Ishikawa (cell line): Measurements from ENCODE around the gene RIBC2.

Source experiments
- CEBPB ChIP-seq: IDR thresholded peaks from 2 replicates; pipeline ENCODE4 v1.6.1; 2012
- CREB1 ChIP-seq: IDR thresholded peaks from 2 replicates; pipeline ENCODE4 v1.6.1; 2012; ENCODE audit warnings: low read depth
- EGR1 ChIP-seq: IDR thresholded peaks from 2 replicates; pipeline ENCODE4 v1.6.1; 2012
- EP300 ChIP-seq: IDR thresholded peaks from 2 replicates; pipeline ENCODE4 v1.6.1; 2012; ENCODE audit warnings: borderline replicate concordance
- FOXM1 ChIP-seq: IDR thresholded peaks from 2 replicates; pipeline ENCODE4 v1.6.1; 2012; ENCODE audit warnings: low read depth, borderline replicate concordance
- NFIC ChIP-seq: IDR thresholded peaks from 2 replicates; pipeline ENCODE4 v1.6.1; 2012
- RAD21 ChIP-seq: IDR thresholded peaks from 2 replicates; pipeline ENCODE4 v1.6.1; 2012; ENCODE audit warnings: low read depth
- TAF1 ChIP-seq: IDR thresholded peaks from 2 replicates; pipeline ENCODE4 v1.6.1; 2012; ENCODE audit warnings: low read depth, mild to moderate bottlenecking
- TCF12 ChIP-seq: IDR thresholded peaks from 2 replicates; pipeline ENCODE4 v1.6.1; 2012; ENCODE audit warnings: low read depth
- TEAD4 ChIP-seq: IDR thresholded peaks from 2 replicates; pipeline ENCODE4 v1.6.1; 2012
- YY1 ChIP-seq: IDR thresholded peaks from 2 replicates; pipeline ENCODE4 v1.6.1; 2012; ENCODE audit warnings: low read depth
- ZBTB7A ChIP-seq: IDR thresholded peaks from 2 replicates; pipeline ENCODE4 v1.6.1; 2012; ENCODE audit warnings: low read depth
- TF ChIP-seq, protein P1 (sequence below): IDR thresholded peaks from 2 replicates; pipeline ENCODE4 v1.6.1; 2012; ENCODE audit warnings: low read depth, mild to moderate bottlenecking
- TF ChIP-seq, protein P2 (sequence below): IDR thresholded peaks from 2 replicates; pipeline ENCODE4 v1.6.1; 2012
- TF ChIP-seq, protein P3 (sequence below): IDR thresholded peaks from 2 replicates; pipeline ENCODE4 v1.6.1; 2012

Gene RIBC2

GRCh38 chr22:45430871-45431270, 17.4 kb downstream of the RIBC2 start:
- no peak for TF ChIP-seq TCF12

- TF ChIP-seq FOXM1 (no peak), EP300 (no peak), TEAD4 (no peak), TAF1 (no peak), CREB1 (no peak), EGR1 (no peak), CEBPB (no peak), YY1 (no peak), NFIC (no peak), TCF12 (no peak), ZBTB7A (no peak), RAD21 (no peak)
- TF ChIP-seq, protein P1, sequence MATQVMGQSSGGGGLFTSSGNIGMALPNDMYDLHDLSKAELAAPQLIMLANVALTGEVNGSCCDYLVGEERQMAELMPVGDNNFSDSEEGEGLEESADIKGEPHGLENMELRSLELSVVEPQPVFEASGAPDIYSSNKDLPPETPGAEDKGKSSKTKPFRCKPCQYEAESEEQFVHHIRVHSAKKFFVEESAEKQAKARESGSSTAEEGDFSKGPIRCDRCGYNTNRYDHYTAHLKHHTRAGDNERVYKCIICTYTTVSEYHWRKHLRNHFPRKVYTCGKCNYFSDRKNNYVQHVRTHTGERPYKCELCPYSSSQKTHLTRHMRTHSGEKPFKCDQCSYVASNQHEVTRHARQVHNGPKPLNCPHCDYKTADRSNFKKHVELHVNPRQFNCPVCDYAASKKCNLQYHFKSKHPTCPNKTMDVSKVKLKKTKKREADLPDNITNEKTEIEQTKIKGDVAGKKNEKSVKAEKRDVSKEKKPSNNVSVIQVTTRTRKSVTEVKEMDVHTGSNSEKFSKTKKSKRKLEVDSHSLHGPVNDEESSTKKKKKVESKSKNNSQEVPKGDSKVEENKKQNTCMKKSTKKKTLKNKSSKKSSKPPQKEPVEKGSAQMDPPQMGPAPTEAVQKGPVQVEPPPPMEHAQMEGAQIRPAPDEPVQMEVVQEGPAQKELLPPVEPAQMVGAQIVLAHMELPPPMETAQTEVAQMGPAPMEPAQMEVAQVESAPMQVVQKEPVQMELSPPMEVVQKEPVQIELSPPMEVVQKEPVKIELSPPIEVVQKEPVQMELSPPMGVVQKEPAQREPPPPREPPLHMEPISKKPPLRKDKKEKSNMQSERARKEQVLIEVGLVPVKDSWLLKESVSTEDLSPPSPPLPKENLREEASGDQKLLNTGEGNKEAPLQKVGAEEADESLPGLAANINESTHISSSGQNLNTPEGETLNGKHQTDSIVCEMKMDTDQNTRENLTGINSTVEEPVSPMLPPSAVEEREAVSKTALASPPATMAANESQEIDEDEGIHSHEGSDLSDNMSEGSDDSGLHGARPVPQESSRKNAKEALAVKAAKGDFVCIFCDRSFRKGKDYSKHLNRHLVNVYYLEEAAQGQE = no peak
- TF ChIP-seq, protein P2, sequence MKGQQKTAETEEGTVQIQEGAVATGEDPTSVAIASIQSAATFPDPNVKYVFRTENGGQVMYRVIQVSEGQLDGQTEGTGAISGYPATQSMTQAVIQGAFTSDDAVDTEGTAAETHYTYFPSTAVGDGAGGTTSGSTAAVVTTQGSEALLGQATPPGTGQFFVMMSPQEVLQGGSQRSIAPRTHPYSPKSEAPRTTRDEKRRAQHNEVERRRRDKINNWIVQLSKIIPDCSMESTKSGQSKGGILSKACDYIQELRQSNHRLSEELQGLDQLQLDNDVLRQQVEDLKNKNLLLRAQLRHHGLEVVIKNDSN = no peak
- TF ChIP-seq, protein P3, sequence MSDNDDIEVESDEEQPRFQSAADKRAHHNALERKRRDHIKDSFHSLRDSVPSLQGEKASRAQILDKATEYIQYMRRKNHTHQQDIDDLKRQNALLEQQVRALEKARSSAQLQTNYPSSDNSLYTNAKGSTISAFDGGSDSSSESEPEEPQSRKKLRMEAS = no peak
These were observed 21.5 kb downstream of the RIBC2 start for GRCh38 chr22:45434981-45435380.

- TF ChIP-seq RAD21 = peak; percentile 90
- TF ChIP-seq TEAD4 = no peak
- no peak for TF ChIP-seq CEBPB
- no peak for TF ChIP-seq FOXM1
- TF ChIP-seq, protein P1 = no peak
- TF ChIP-seq, protein P3 = peak; percentile 85
- TF ChIP-seq EGR1 = no peak
- no peak for TF ChIP-seq TAF1
These were observed 22.1 kb downstream of the RIBC2 start for GRCh38 chr22:45435544-45436139.

- no peak for TF ChIP-seq RAD21
- TF ChIP-seq ZBTB7A = no peak
- TF ChIP-seq NFIC = no peak
- TF ChIP-seq, protein P3 = no peak
- no peak for TF ChIP-seq EGR1
- no peak for TF ChIP-seq TAF1
These were observed 24.8 kb downstream of the RIBC2 start for GRCh38 chr22:45438336-45438735.

GRCh38 chr22:45441138-45441537, 27.6 kb downstream of the RIBC2 start:
- peak; percentile 23; the same call in 1 of the 2 replicates for TF ChIP-seq TEAD4
- TF ChIP-seq ZBTB7A = no peak
- TF ChIP-seq, protein P3 = peak; percentile 70
- no peak for TF ChIP-seq FOXM1
- TF ChIP-seq EGR1 = no peak
- TF ChIP-seq, protein P1 = peak; percentile 16; the same call in 1 of the 2 replicates
- TF ChIP-seq RAD21 = peak; percentile 89
- TF ChIP-seq TCF12 = peak; percentile 46; the same call in 1 of the 2 replicates
